Subcutaneous abdominal adipose tissue (tissue), 5 donors: ENCODE data around the gene AVEN.

Source experiments
- H3K27ac ChIP-seq: one replicate; pipeline ENCODE4 v1.7.0; 2013; ENCODE audit warnings: low read depth, mild to moderate bottlenecking, inconsistent platforms, low read length, moderate library complexity
- H3K27me3 ChIP-seq, 5 donors: one replicate each; pipeline ENCODE4 v1.7.0; 2013; ENCODE audit warnings: low read length in 5 of 5, inconsistent platforms in 1 of 5; ENCODE audit not compliant: control insufficient read depth in 5 of 5, insufficient read depth in 4 of 5
- H3K36me3 ChIP-seq, 5 donors: one replicate each; pipeline ENCODE4 v1.7.0; 2013; ENCODE audit warnings: low read length in 5 of 5; ENCODE audit not compliant: control insufficient read depth in 5 of 5, insufficient read depth in 5 of 5
- H3K4me1 ChIP-seq, 5 donors: one replicate each; pipeline ENCODE4 v1.7.0; 2013; ENCODE audit warnings: low read length in 5 of 5, mild to moderate bottlenecking in 3 of 5, moderate library complexity in 1 of 5; ENCODE audit not compliant: control insufficient read depth in 5 of 5, insufficient read depth in 5 of 5
- H3K4me3 ChIP-seq, 5 donors: one replicate each; pipeline ENCODE4 v1.7.0; 2013; ENCODE audit warnings: low read length in 5 of 5, low read depth in 1 of 5
- H3K9ac ChIP-seq, 5 donors: one replicate each; pipeline ENCODE4 v1.7.0; 2013; ENCODE audit warnings: low read length in 5 of 5, mild to moderate bottlenecking in 4 of 5, moderate library complexity in 3 of 5
- H3K9me3 ChIP-seq, 5 donors: one replicate each; pipeline ENCODE4 v1.7.0; 2013; ENCODE audit warnings: low read length in 5 of 5; ENCODE audit not compliant: control insufficient read depth in 5 of 5
- donor health status: healthy.
- donor health status: healthy.
- donor health status: healthy.
- donor health status: healthy.
- donor health status: healthy.

Gene AVEN

GRCh38 chr15:33994005-33994615 lies 44.9 kb downstream of the AVEN start:
- no peak overlapping the region for H3K4me3 ChIP-seq
- H3K27me3 ChIP-seq, result no peaks in the 10 kb centered on the region
- H3K9me3 ChIP-seq, result no peaks in the 10 kb centered on the region
- H3K4me1 ChIP-seq, result no peaks in the 10 kb centered on the region
- no peak overlapping the region for H3K9ac ChIP-seq
- H3K36me3 ChIP-seq, result no peaks in the 10 kb centered on the region
- H3K27ac ChIP-seq, result no peak overlapping the region

GRCh38 chr15:33988384-33988783 lies 50.6 kb downstream of the AVEN start:
- H3K27me3 ChIP-seq, result no peaks in the 10 kb centered on the region
- no peaks in the 10 kb centered on the region for H3K36me3 ChIP-seq
- no peak overlapping the region for H3K9ac ChIP-seq
- H3K4me3 ChIP-seq, result no peak overlapping the region
- no peaks in the 10 kb centered on the region for H3K9me3 ChIP-seq
- peaks cover 0 to 12% (median 8%) of the 10 kb centered on the region in 5 donors for H3K4me1 ChIP-seq
- H3K27ac ChIP-seq, result no peak overlapping the region

GRCh38 chr15:33987444-33987843 lies 51.6 kb downstream of the AVEN start:
- H3K4me3 ChIP-seq, result no peak overlapping the region
- no peaks in the 10 kb centered on the region for H3K36me3 ChIP-seq
- H3K27ac ChIP-seq, result no peak overlapping the region
- no peak overlapping the region for H3K9ac ChIP-seq
- H3K9me3 ChIP-seq, result no peaks in the 10 kb centered on the region
- no peaks in the 10 kb centered on the region for H3K27me3 ChIP-seq
- peaks cover 0 to 13% (median 8%) of the 10 kb centered on the region in 5 donors for H3K4me1 ChIP-seq

- Histone ChIP-seq H3K36me3 (no peaks in the 10 kb centered on the region), H3K27me3 (no peaks in the 10 kb centered on the region), H3K4me3 (no peak overlapping the region), H3K9ac (no peak overlapping the region), H3K4me1 (peaks cover 0 to 16% (median 8%) of the 10 kb centered on the region in 5 donors), H3K9me3 (no peaks in the 10 kb centered on the region), H3K27ac (no peak overlapping the region)
These were observed 53.3 kb downstream of the AVEN start for GRCh38 chr15:33985751-33986150.

GRCh38 chr15:33985287-33985686 lies 53.7 kb downstream of the AVEN start:
- Histone ChIP-seq H3K36me3 (no peaks in the 10 kb centered on the region), H3K4me1 (peaks cover 0 to 16% (median 8%) of the 10 kb centered on the region in 5 donors), H3K4me3 (no peak overlapping the region), H3K27ac (no peak overlapping the region), H3K9me3 (no peaks in the 10 kb centered on the region), H3K27me3 (no peaks in the 10 kb centered on the region), H3K9ac (no peak overlapping the region)

- Histone ChIP-seq H3K4me1 (peaks cover 0 to 16% (median 8%) of the 10 kb centered on the region in 5 donors), H3K9me3 (no peaks in the 10 kb centered on the region), H3K27ac (no peak overlapping the region), H3K36me3 (no peaks in the 10 kb centered on the region), H3K4me3 (no peak overlapping the region), H3K27me3 (no peaks in the 10 kb centered on the region), H3K9ac (no peak overlapping the region)
These were observed 56.5 kb downstream of the AVEN start for GRCh38 chr15:33982516-33982915.

GRCh38 chr15:33980159-33980558 lies 58.8 kb downstream of the AVEN start:
- H3K9ac ChIP-seq, result no peak overlapping the region

GRCh38 chr15:33975022-33975565 lies 63.9 kb downstream of the AVEN start:
- Histone ChIP-seq H3K9ac (no peak overlapping the region), H3K4me1 (peaks cover 0 to 6% (median 0%) of the 10 kb centered on the region in 5 donors), H3K27ac (no peak overlapping the region), H3K4me3 (no peak overlapping the region), H3K9me3 (no peaks in the 10 kb centered on the region), H3K27me3 (no peaks in the 10 kb centered on the region), H3K36me3 (peaks cover 0 to 4% (median 0%) of the 10 kb centered on the region in 5 donors)

More at GRCh38 chr15:33980159-33980558, 58.8 kb downstream of the AVEN start:
- Histone ChIP-seq H3K27ac (no peak overlapping the region), H3K9me3 (no peaks in the 10 kb centered on the region), H3K4me3 (no peak overlapping the region), H3K4me1 (peaks cover 0 to 11% (median 3%) of the 10 kb centered on the region in 5 donors), H3K27me3 (no peaks in the 10 kb centered on the region), H3K36me3 (no peaks in the 10 kb centered on the region)

GRCh38 chr15:33971811-33972210 lies 67.2 kb downstream of the AVEN start:
- Histone ChIP-seq H3K9ac (no peak overlapping the region), H3K9me3 (no peaks in the 10 kb centered on the region), H3K4me3 (no peak overlapping the region), H3K27me3 (no peaks in the 10 kb centered on the region), H3K36me3 (peaks cover 0 to 4% (median 0%) of the 10 kb centered on the region in 5 donors), H3K27ac (no peak overlapping the region), H3K4me1 (peaks cover 0 to 6% (median 0%) of the 10 kb centered on the region in 5 donors)

- Histone ChIP-seq H3K4me1 (no peaks in the 10 kb centered on the region), H3K4me3 (no peak overlapping the region), H3K27ac (no peak overlapping the region), H3K9ac (no peak overlapping the region), H3K27me3 (no peaks in the 10 kb centered on the region), H3K36me3 (no peaks in the 10 kb centered on the region), H3K9me3 (no peaks in the 10 kb centered on the region)
These were observed 70.2 kb downstream of the AVEN start for GRCh38 chr15:33968821-33969220.
